SK-N-SH (cell line): ENCODE measurements around the gene ZNF620. TPM values are rescaled to one million over a fixed set of nuclear protein-coding genes. Genes with fewer than 3 reads are reported as not detected.
"Not testable (repeated sequence)": the region's sequence is repeated elsewhere in the genome, so short reads cannot be mapped to it uniquely, and the experiment has no call there.

Experiments used
- CTCF ChIA-PET: fragments of 300-600, 350-600 bp; formaldehyde crosslinking; extraction: SDS; loops from one replicate; lab custom pipeline; 2021; lab: Yijun Ruan, JAX
- POLR2A ChIA-PET: fragments of 350-600 bp; sonication (Branson Sonifier 250); formaldehyde crosslinking; extraction: SDS; loops from one replicate; lab custom pipeline; 2020; ENCODE audit warnings: antibody characterized with exemption, inconsistent platforms; lab: Yijun Ruan, JAX
- DNase-seq: peaks from one replicate; pipeline ENCODE4 v3.0.0; 2012
- H2AFZ ChIP-seq: fragments of 200-600 bp; sonication (generic); 2 replicates; pipeline ENCODE4 v1.8.1; 2016; ENCODE audit warnings: antibody characterized with exemption, mild to moderate bottlenecking, low read depth
- H3F3A ChIP-seq: fragments of 200-600 bp; sonication (generic); replicated peaks from 2 replicates; pipeline ENCODE3; 2016; ENCODE audit warnings: antibody characterized with exemption, mild to moderate bottlenecking; ENCODE audit not compliant: insufficient read depth
- H3K27ac ChIP-seq, 2 experiments: fragments of 200-500 bp in 1 of 2; fragments of 200-600 bp in 1 of 2; sonication (Bioruptor generic) in 1 of 2; sonication (generic), shearing (Covaris generic) in 1 of 2; 2 replicates each; pipeline versions ENCODE4 v1.5.1 to v1.6.1; 2014 to 2016; ENCODE audit warnings: low read depth in 2 of 2, inconsistent platforms in 1 of 2, low read length in 1 of 2, mild to moderate bottlenecking in 1 of 2, mixed read lengths in 1 of 2
- H3K27me3 ChIP-seq: fragments of 200-600 bp; sonication (generic), shearing (Covaris generic); 2 replicates; pipeline ENCODE4 v1.6.1; 2016; ENCODE audit warnings: mixed run types; ENCODE audit not compliant: insufficient read depth
- H3K36me3 ChIP-seq, 2 experiments: fragments of 200-500 bp in 1 of 2; fragments of 200-600 bp in 1 of 2; sonication (Bioruptor generic) in 1 of 2; sonication (generic) in 1 of 2; replicated peaks in 1 of 2; 2 replicates each; pipeline versions ENCODE3 to v1.5.1; 2014 to 2016; ENCODE audit warnings: low read length in 1 of 2, mild to moderate bottlenecking in 1 of 2; ENCODE audit not compliant: insufficient read depth in 2 of 2, control insufficient read depth in 1 of 2
- H3K4me1 ChIP-seq, 2 experiments: fragments of 200-500 bp in 1 of 2; fragments of 200-600 bp in 1 of 2; sonication (Bioruptor generic) in 1 of 2; sonication (generic), shearing (Covaris generic) in 1 of 2; 2 replicates each; pipeline versions ENCODE4 v1.5.1 to v1.6.1; 2014 to 2016; ENCODE audit warnings: low read depth in 1 of 2, low read length in 1 of 2, mixed run types in 1 of 2; ENCODE audit not compliant: insufficient read depth in 2 of 2, control insufficient read depth in 1 of 2
- H3K4me2 ChIP-seq: fragments of 200-600 bp; sonication (generic), shearing (Covaris generic); 2 replicates; pipeline ENCODE4 v1.6.1; 2017; ENCODE audit warnings: mixed run types
- H3K4me3 ChIP-seq, 2 experiments: fragments of 200-500 bp in 1 of 2; fragments of 200-600 bp in 1 of 2; sonication (Bioruptor generic) in 1 of 2; sonication (generic), shearing (Covaris generic) in 1 of 2; 2 replicates each; pipeline versions ENCODE4 v1.5.1 to v1.8.1; 2014 to 2016; ENCODE audit warnings: low read depth in 2 of 2, inconsistent platforms in 1 of 2, low read length in 1 of 2, mild to moderate bottlenecking in 1 of 2, mixed read lengths in 1 of 2, moderate library complexity in 1 of 2
- H3K79me2 ChIP-seq: fragments of 200-600 bp; sonication (generic); 2 replicates; pipeline ENCODE4 v1.8.1; 2017; ENCODE audit warnings: mild to moderate bottlenecking; ENCODE audit not compliant: insufficient read depth
- H3K9ac ChIP-seq: fragments of 200-600 bp; sonication (generic); 2 replicates; pipeline ENCODE4 v1.6.1; 2017; ENCODE audit warnings: mixed run types
- H3K9me2 ChIP-seq: fragments of 200-600 bp; sonication (generic); 2 replicates; pipeline ENCODE4 v1.6.1; 2017; ENCODE audit warnings: mixed run types
- H3K9me3 ChIP-seq: fragments of 200-600 bp; sonication (generic); 2 replicates; pipeline ENCODE4 v1.6.1; 2017; ENCODE audit warnings: mixed run types, mild to moderate bottlenecking, moderate library complexity
- H4K20me1 ChIP-seq: fragments of 200-600 bp; sonication (generic); 2 replicates; pipeline ENCODE4 v1.6.1; 2017; ENCODE audit warnings: mild to moderate bottlenecking, mixed run types; ENCODE audit not compliant: insufficient read depth
- CHD2 ChIP-seq: fragments of 150-350 bp; IDR thresholded peaks from 2 replicates; pipeline ENCODE4 v1.6.1; 2018; ENCODE audit warnings: low read length; ENCODE audit not compliant: partially characterized antibody
- EP300 ChIP-seq, 2 experiments: IDR thresholded peaks; 2 replicates each; pipeline versions ENCODE4 v1.4.0 to v1.6.1; 2012; ENCODE audit warnings: borderline replicate concordance in 1 of 2, low read depth in 1 of 2, low read length in 1 of 2
- FOXJ3 ChIP-seq: sonication (generic); formaldehyde crosslinking; IDR thresholded peaks from 2 replicates; pipeline ENCODE4 v1.5.1; 2020; ENCODE audit warnings: mild to moderate bottlenecking, missing genetic modification reagents
- GATA2 ChIP-seq: sonication (generic); formaldehyde crosslinking; IDR thresholded peaks from 2 replicates; pipeline ENCODE4 v1.5.0; 2020; ENCODE audit warnings: mild to moderate bottlenecking, missing genetic modification reagents
- MXI1 ChIP-seq: IDR thresholded peaks from 2 replicates; pipeline ENCODE4 v1.6.1; 2012; ENCODE audit warnings: mild to moderate bottlenecking, low read depth, low read length, improper control_type of control experiment
- NRF1 ChIP-seq: IDR thresholded peaks from 2 replicates; pipeline ENCODE4 v1.6.1; 2012; ENCODE audit warnings: low read depth, mild to moderate bottlenecking, low read length
- RAD21 ChIP-seq: IDR thresholded peaks from 2 replicates; pipeline ENCODE4 v1.6.1; 2012; ENCODE audit warnings: mild to moderate bottlenecking, low read length
- SMC3 ChIP-seq: IDR thresholded peaks from 2 replicates; pipeline ENCODE4 v1.6.1; 2012; ENCODE audit warnings: low read depth, low read length, improper control_type of control experiment
- WGBS: methylation state at CpG from one replicate; pipeline ENCODE4 v1.1.6; 2017; ENCODE audit warnings: low lambda C conversion rate; 5-methylcytosine and 5-hydroxymethylcytosine counted together
- polyA plus RNA-seq, 3 experiments: library from polyadenylated mRNA; depleted of rRNA; stranded (reverse); fragments of >200 nt; gene quantifications; 2 replicates each; pipeline ENCODE4 v1.2.3, GENCODE V29; 2012
- small RNA-seq, 7 experiments: library from RNA; depleted of rRNA; stranded (forward); fragments of <200 nt; gene quantifications; one replicate each; pipeline ENCODE3, GENCODE V24; 2012
- TF ChIP-seq, protein P1 (sequence below): IDR thresholded peaks from 2 replicates; pipeline ENCODE4 v1.4.0; 2012; ENCODE audit warnings: low read depth, borderline replicate concordance
- TF ChIP-seq, protein P2 (sequence below): IDR thresholded peaks from 2 replicates; pipeline ENCODE4 v1.4.0; 2012; ENCODE audit warnings: low read depth, borderline replicate concordance

Gene ZNF620
- polyA plus RNA-seq, 1 of the 3 experiments (the other 2 are of a cell fraction), result 2.0 TPM

DNA sequence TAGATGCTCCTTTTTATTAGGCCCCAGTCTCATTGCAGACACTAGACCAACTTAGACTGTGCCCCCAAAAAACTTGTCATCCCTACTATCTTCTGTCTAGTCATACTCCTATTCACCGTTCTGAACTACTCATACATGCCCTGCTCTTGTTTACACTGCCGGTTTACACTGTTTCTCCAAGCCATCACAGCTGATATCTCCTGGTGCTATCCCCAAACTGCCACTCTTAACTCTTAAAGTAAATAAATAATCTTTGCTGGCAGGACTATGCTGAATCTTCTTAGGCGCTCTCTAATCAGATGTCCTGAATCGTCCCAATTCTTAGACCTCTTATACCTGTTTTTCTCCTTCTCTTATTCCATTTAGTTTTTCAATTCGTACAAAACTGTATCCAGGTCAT, 59.8 kb downstream of the ZNF620 start:
- H3K27ac ChIP-seq, H2AFZ ChIP-seq, H3F3A ChIP-seq, H3K27me3 ChIP-seq, H3K36me3 ChIP-seq, H3K9ac ChIP-seq, POLR2A ChIA-PET, H3K9me3 ChIP-seq, H3K4me1 ChIP-seq, H3K79me2 ChIP-seq, H3K4me3 ChIP-seq, CTCF ChIA-PET, DNase-seq, H3K9me2 ChIP-seq, H3K4me2 ChIP-seq, H4K20me1 ChIP-seq: not testable (repeated sequence)
- 70% methylated on average over 5 of the region's 5 CpGs for WGBS

DNA sequence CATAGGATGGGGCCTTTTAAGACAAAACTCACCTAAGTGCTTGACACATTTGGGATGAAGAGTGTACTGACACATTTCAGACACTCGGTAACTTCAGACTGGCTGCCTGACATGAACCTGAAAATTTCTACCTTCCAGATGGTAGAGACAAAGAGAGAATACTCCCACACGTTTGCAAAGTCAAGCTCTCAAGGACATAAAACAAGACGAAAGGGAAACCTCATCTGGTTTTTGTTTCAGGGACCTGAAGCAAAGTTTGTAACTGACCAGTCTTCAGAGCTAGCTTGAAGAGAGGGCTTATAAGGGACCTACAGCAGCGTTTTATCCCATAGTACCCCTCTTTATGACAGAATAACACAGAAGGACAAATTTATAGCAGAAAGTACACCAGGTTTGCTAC, 60.9 kb downstream of the ZNF620 start:
- Histone ChIP-seq H3K4me2 (no peak overlapping the region), H3F3A (no peaks in the 10 kb centered on the region), H3K36me3 (no peaks in the 10 kb centered on the region), H3K79me2 (no peaks in the 10 kb centered on the region), H3K9me2 (no peaks in the 10 kb centered on the region), H3K4me3 (no peak overlapping the region), H3K9ac (no peak overlapping the region), H3K27me3 (no peaks in the 10 kb centered on the region), H2AFZ (no peak overlapping the region), H3K9me3 (no peaks in the 10 kb centered on the region), H3K27ac (no peak overlapping the region), H4K20me1 (no peaks in the 10 kb centered on the region), H3K4me1 (no peaks in the 10 kb centered on the region)
- WGBS, result 55% methylated on average over 4 of the region's 4 CpGs
- CTCF ChIA-PET, result no interaction called here
- TF ChIP-seq MXI1 (no peak), RAD21 (no peak), GATA2 (CRISPR knock-in tag) (no peak), CHD2 (no peak), EP300 (IDR thresholded peaks at IDR 0.05; ENCODE audit: borderline replicate concordance in 1 of 2, low read depth in 1 of 2, low read length in 1 of 2) (no peak), FOXJ3 (CRISPR knock-in tag) (no peak), NRF1 (no peak), SMC3 (no peak)
- TF ChIP-seq, protein P1, sequence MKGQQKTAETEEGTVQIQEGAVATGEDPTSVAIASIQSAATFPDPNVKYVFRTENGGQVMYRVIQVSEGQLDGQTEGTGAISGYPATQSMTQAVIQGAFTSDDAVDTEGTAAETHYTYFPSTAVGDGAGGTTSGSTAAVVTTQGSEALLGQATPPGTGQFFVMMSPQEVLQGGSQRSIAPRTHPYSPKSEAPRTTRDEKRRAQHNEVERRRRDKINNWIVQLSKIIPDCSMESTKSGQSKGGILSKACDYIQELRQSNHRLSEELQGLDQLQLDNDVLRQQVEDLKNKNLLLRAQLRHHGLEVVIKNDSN, result no peak
- TF ChIP-seq, protein P2, sequence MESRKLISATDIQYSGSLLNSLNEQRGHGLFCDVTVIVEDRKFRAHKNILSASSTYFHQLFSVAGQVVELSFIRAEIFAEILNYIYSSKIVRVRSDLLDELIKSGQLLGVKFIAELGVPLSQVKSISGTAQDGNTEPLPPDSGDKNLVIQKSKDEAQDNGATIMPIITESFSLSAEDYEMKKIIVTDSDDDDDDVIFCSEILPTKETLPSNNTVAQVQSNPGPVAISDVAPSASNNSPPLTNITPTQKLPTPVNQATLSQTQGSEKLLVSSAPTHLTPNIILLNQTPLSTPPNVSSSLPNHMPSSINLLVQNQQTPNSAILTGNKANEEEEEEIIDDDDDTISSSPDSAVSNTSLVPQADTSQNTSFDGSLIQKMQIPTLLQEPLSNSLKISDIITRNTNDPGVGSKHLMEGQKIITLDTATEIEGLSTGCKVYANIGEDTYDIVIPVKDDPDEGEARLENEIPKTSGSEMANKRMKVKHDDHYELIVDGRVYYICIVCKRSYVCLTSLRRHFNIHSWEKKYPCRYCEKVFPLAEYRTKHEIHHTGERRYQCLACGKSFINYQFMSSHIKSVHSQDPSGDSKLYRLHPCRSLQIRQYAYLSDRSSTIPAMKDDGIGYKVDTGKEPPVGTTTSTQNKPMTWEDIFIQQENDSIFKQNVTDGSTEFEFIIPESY, result no peak
- POLR2A ChIA-PET, result no interaction called here
- no peak for DNase-seq

Small RNA genes within 50 kb of the gene (small RNA-seq; reads per million reads assigned to genes)
- 0 reads per million in 7 experiments for gene RNU5B-2P

Other genes with a start within 250 kb of the ZNF620 start
- 21.4 and 22.9 TPM in 2 replicates for gene EIF1B, start 196.3 kb upstream of the ZNF620 start, polyA plus RNA-seq (2012; rRNA removed)
- 0.02 and 0.05 TPM in 2 replicates for gene ENTPD3, start 118.9 kb upstream of the ZNF620 start, polyA plus RNA-seq (2012; rRNA removed)
- 361 and 416 TPM in 2 replicates for gene RPL14, start 48.7 kb upstream of the ZNF620 start, polyA plus RNA-seq (2012; rRNA removed)
- 1.6 and 2.4 TPM in 2 replicates for gene ZNF619, start 28.9 kb upstream of the ZNF620 start, polyA plus RNA-seq (2012; rRNA removed)
- 10.3 and 15.5 TPM in 2 replicates for gene ZNF621, start 18.9 kb downstream of the ZNF620 start, polyA plus RNA-seq (2012; rRNA removed)